ENCODE measurements around the gene LRP3.
"Not testable (repeated sequence)": the region's sequence is repeated elsewhere in the genome, so short reads cannot be mapped to it uniquely, and the experiment has no call there.

DNA sequence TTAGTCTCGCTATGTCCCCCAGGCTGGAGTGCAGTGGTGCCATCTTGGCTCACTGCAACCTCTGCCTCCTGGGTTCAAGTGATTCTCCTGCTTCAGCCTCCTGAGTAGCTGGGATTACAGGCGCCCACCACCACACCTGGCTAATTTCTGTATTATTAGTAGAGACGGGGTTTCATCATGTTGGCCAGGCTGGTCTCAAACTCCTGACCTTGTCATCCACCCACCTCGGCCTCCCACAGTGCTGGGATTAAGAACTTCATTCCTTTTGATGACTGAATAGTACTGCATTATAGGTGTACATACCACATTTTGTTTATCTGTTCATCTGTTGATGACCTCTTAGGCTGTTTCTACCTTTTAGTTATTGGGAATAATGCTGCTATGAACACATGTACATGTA lies 41.5 kb upstream of the LRP3 start:
- not testable (repeated sequence) for TF ChIP-seq POLR2A (IDR thresholded peaks at IDR 0.05)
- TF ChIP-seq, protein P1, sequence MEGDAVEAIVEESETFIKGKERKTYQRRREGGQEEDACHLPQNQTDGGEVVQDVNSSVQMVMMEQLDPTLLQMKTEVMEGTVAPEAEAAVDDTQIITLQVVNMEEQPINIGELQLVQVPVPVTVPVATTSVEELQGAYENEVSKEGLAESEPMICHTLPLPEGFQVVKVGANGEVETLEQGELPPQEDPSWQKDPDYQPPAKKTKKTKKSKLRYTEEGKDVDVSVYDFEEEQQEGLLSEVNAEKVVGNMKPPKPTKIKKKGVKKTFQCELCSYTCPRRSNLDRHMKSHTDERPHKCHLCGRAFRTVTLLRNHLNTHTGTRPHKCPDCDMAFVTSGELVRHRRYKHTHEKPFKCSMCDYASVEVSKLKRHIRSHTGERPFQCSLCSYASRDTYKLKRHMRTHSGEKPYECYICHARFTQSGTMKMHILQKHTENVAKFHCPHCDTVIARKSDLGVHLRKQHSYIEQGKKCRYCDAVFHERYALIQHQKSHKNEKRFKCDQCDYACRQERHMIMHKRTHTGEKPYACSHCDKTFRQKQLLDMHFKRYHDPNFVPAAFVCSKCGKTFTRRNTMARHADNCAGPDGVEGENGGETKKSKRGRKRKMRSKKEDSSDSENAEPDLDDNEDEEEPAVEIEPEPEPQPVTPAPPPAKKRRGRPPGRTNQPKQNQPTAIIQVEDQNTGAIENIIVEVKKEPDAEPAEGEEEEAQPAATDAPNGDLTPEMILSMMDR (IDR thresholded peaks at IDR 0.05), result not testable (repeated sequence)

All from adrenal gland (tissue), 5 donors.